HS-27A (cell line): ENCODE measurements around the gene MAB21L4.

Source experiments
- DNase-seq: peaks from one replicate; pipeline ENCODE4 v3.0.0-alpha.2; 2012; ENCODE audit warnings: low read depth, missing footprints

The MAB21L4 gene

GRCh38 chr2:240876475-240877251 lies 19.3 kb downstream of the MAB21L4 start:
- no peak for DNase-seq

DNA sequence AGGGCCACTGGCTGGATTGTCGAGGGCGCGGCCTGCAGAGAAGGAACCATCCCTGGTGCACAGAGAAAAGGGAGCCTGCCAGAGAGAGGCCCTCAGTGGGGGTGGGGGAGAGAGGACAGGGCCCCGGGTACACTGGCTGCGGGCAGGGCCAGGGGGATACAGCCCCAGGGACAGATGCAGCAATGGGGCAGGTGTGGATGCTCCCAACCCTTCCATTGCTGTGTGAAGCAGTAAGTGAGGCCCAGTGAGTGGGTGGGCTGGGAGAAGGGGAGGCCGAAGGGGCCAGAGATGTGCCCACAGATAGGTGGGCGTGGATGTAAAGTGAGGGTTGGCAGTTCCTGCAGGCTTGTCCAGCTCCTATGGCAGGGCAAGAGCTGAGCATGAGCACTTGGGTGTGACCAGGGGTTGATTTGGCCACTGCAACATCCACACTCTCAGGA lies 19.9 kb downstream of the MAB21L4 start:
- DNase-seq, result no peak

DNA sequence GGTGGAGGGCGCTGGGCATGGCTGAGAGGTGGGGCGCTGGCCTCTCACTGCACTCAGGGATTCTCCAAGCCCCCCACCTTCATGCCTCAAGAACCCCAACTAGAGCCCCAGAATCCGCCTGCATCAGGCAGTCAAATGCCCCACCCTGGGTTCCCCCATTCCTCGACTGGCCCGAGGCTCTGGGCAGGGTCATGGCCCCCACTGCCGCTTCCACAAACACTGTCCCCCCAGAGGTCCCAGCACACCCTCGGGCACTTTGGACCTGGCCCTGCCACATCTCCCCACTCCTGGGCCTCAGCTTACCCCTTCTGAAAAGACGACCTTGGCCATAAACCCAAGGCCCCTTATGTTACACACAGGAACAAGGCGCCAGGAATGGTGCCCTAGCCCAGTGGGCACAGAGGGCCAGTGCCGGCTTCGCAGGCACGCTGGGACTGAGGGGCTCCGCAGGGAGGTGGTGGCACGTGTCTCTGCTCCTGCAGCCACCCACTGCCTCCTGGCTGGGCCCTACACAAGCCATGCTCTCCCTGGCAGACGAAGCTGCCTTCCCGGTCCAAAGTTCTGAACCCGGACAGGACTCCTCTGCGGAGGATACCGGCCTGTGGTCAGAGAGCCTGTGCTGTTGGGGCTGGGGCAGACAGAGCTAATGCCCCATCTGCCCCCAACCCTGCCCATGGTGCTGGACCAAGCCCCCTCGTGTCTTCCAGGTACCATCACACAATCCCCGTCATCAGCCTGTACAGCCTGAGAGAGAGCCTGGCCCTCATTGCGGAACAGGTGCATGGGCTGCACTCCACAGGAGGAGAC lies 20.5 kb downstream of the MAB21L4 start:
- no peak for DNase-seq

DNA sequence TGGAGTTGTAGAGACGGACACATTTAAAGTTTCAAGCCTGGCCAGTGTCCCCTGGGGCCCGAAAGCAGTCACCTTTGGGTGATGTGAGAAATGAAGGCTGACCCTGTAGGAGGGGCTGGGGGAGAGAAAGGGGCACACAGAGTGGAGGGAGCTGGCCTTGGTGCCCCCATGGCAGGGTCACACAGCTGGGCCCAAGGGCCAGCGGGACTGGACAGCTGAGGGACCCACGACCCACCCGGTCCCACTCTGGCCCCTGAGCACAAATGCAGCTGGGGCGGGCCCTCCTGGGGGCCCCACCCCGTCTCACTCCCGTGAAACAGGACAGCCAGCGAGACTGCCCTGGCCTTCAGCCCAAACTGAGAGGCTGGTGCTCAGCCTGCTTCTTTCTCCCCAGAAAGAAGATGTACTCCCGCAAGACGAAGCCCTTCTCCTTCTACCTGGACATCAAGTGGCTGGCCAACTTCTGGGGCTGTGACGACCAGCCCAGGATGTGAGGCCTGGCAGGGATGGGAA lies 21.2 kb downstream of the MAB21L4 start:
- DNase-seq, result no peak

GRCh38 chr2:240873805-240874714 lies 21.9 kb downstream of the MAB21L4 start:
- DNase-seq, result no peak

DNA sequence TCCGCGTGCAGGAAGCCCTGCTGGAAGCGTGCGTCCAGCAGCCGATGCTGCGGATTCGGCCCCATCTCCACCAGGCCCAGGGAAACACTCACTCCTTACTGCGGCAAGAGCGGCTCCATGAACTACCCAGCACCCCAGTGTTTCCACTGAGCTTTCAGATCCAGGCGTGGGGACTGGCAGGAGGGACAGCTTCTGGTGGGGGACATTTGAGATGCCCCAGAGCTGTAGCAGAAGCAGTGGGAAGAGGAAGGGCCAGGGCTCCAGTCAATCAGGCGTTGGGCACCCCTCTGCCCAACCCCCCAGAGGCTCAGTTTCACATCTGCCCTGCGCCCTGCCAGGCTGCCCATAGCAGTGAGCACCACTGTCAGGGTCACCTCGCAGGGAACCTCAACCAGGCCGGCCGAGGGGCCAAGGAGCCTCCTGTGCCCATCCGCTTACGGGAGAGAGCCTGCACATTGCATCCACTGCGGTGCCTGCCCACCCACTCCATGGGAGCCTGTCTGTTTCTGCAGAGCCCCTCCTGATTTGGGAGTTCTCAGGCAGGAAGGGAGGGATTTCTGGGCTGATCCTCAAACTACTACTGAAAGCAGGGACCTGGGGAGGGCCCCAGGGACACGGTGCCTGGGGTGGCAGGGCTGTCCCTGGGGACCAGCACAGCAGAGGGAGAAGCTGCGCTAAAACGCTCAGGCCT lies 22.7 kb downstream of the MAB21L4 start:
- DNase-seq, result no peak

- no peak for DNase-seq
Measured at GRCh38 chr2:240872317-240873097, 23.4 kb downstream of the MAB21L4 start.

DNA sequence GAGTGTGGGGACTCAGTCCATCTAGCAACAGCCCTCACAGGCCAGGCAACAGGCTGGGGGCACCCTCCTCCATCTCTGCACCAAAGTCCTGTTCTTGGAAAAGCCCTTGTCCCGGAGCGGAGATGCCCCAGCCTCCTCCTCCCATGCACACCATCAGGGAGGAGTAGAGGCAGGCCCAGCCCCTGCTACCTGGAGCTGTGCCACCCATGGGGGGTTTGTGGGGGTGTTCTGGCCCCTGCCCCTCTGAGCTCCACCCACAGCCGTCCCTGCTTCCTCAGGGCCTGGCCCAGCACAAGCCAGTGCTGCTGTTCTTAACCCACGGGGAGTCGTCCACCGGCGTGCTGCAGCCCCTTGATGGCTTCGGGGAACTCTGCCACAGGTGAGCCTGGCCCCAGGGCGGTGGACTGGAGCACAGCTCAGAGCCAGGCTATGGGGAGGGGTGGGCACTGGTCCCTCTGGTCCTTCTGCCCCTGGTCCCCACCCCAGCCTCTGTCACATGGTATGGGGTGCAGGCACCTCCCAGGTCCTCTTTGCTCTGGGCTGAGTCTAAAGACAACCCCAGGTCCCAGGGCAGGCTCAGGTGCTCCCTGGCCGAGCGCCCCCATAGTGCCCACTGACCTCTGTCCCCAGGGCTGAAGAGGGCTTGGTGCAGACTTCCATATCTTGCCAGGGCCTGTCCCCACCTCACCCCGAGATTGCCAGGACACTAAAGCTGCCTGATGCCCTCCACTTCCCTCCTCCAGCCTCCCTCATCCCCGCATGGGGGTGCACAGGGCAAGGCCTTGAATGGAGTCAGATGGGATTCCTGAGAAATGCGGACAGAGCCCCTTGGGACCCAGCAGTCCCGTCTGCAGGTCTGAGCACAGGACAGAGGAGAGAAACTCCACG lies 24.6 kb downstream of the MAB21L4 start:
- DNase-seq, result no peak

DNA sequence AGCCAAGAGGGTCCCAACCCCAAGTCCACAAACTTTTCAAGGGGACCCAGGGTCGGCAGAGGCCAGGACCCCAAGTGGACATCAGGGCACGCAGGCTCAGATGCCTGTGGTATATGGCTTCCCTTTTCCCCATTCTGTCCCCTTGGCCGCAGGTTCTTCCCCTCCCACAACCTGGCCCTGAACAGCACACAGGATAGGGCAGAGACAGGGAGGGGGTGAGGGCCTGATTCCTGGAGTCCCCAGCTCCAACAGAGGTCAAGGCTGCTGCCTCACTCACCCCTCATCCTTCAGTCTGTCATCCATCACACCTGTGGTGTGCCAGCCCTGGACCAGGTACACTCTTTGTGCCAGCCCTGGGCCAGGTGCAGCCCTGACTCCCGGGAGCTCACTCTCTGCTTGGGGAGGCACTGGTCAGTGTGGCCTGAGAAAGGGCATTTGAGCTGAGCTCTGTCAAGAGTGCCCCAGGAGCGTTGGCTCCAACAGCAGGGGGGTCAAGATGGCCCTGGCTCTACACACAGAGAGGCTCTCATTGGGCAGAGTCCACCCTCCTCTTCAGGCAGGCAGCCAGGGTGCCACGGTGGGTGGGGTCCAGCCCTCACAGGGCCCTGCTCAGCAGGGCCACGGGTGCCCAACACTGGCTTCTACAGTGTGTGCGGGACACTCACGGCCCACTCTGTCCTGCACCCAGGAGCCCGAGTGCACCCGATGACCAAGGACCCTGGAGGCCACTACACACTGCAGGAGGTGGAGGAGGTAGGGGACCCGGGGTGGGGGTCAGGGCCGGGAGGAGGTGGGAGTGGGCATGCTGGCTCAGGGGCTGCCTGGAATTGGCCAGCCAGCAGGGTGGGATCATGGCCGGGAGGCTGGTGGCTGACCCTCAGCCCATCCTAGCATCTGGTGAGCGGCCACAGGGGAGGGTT lies 25.7 kb downstream of the MAB21L4 start:
- no peak for DNase-seq

- DNase-seq, result no peak
Measured at GRCh38 chr2:240869109-240869955, 26.6 kb downstream of the MAB21L4 start.

GRCh38 chr2:240868286-240869108 lies 27.5 kb downstream of the MAB21L4 start, which contains the start of gene AGXT:
TSS of gene AGXT (plus strand) at chr2:240868824. CDS start at chr2:240868866, 42 bp downstream.
- no peak for DNase-seq

DNA sequence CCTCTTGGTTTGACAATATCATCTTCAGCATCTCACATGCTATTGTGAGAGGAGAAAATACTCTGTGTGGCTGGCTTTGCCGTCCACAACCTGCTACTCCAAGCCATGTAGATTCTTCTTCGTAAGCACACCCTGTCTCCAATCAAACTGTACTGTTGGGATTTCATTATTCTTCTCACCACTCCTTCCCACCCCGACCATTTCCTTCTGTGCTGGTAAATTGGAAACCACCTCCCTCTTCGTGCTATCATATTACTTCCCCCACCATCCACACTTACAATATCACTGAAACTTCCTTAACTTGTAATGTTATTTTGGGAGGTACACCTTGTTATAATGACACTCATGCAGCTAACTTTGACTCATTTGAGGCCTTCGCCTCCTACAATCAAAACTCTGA lies 30.6 kb downstream of the MAB21L4 start:
- no peak for DNase-seq

DNA sequence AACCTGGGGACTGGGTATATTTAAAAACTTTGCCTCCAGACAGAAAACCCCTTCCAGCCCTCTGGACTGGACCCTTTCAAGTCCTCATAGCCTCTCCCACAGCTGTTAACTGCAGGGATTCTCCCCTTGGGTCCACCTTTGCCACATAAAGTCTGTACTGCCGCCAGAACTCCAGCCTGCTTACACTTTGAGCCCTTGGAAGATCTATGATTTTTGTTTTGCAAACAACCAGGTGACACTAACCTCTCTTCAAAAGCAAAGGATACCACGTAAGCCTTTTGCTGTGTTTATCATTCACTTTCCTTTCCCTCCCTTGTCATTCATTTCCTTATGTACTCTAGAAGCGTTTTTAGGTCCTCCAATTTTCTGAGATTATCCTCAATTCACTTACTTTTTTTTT lies 31.5 kb downstream of the MAB21L4 start:
- no peak for DNase-seq

GRCh38 chr2:240861547-240861946 lies 34.4 kb downstream of the MAB21L4 start:
- DNase-seq, result no peak

- no peak for DNase-seq
Measured at GRCh38 chr2:240858871-240859270, 37.1 kb downstream of the MAB21L4 start.

GRCh38 chr2:240858321-240858720 lies 37.6 kb downstream of the MAB21L4 start:
- DNase-seq, result no peak
